ENCODE measurements around the gene FERD3L. TPM values are rescaled to one million over a fixed set of nuclear protein-coding genes. Genes with fewer than 3 reads are reported as not detected.

Gene FERD3L
- total and polyA plus RNA-seq, 8 donors: not detected

DNA sequence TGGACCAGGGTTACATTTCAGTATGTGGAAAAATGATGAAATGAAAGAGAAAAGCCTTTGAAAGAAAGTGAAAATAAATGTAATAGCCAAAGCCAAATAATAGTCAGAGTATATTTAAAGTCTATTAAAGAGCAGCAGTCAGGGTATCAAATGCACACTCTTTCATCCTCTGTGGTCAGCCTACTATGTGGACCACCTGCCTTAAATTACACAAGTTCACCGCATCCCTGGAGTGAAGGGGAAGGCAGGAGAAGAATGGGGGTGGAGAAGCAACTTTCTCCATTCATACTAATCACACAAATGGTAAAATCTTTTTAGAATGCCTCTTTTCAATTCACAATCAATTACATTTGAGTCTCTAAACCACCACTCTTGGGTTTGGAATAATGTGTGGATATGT, 43.7 kb downstream of the FERD3L start:
- TF ChIP-seq, protein P1, sequence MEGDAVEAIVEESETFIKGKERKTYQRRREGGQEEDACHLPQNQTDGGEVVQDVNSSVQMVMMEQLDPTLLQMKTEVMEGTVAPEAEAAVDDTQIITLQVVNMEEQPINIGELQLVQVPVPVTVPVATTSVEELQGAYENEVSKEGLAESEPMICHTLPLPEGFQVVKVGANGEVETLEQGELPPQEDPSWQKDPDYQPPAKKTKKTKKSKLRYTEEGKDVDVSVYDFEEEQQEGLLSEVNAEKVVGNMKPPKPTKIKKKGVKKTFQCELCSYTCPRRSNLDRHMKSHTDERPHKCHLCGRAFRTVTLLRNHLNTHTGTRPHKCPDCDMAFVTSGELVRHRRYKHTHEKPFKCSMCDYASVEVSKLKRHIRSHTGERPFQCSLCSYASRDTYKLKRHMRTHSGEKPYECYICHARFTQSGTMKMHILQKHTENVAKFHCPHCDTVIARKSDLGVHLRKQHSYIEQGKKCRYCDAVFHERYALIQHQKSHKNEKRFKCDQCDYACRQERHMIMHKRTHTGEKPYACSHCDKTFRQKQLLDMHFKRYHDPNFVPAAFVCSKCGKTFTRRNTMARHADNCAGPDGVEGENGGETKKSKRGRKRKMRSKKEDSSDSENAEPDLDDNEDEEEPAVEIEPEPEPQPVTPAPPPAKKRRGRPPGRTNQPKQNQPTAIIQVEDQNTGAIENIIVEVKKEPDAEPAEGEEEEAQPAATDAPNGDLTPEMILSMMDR (IDR thresholded peaks at IDR 0.05): no peak
- Histone ChIP-seq H3K4me3 (no peak overlapping the region), H3K27me3 (peaks cover 0 to 50% (median 10%) of the 10 kb centered on the region in 4 donors)

DNA sequence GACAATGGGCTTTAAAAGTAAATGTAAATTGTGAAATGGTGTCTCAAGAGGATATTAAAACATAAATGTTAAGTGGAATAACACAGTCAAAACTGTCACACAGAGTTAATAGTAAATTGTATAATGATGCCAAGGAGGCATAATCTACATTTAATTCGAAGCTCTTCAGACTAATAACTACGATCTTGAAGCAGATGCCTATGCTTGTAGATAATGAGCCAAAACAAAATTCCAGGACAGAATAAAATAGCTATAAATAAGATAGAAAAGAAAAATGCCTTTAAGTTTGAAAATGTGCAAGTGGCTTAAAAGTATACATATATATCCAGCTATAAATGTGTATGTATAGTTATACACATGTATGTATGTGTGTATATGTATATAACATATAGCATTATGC, 45.3 kb downstream of the FERD3L start:
- FAIRE-seq: no peak
- Histone ChIP-seq H3K4me3 (no peak overlapping the region), H3K36me3 (no peaks in the 10 kb centered on the region), H3K4me1 (no peaks in the 10 kb centered on the region), H3K27ac (no peak overlapping the region), H3K27me3 (peaks cover 0 to 37% (median 7%) of the 10 kb centered on the region in 4 donors), H3K9me3 (no peaks in the 10 kb centered on the region)
- ATAC-seq: no peak
- WGBS, 2 donors: 35 to 44% methylated on average over 2 of the region's 2 CpGs
- intact Hi-C loops (cut with DNase I): no loop called here
- DNase-seq: no peak
- TF ChIP-seq, protein P1 (IDR thresholded peaks at IDR 0.05): no peak

More for the DNA sequence above, 43.7 kb downstream of the FERD3L start:
- no peaks in the 10 kb centered on the region for H3K9me3 ChIP-seq
- DNase-seq (no peak), FAIRE-seq (no peak), ATAC-seq (no peak)
- intact Hi-C loops (cut with DNase I): no loop called here
- H3K4me1 ChIP-seq: no peaks in the 10 kb centered on the region
- no peak overlapping the region for H3K27ac ChIP-seq
- 47 to 70% methylated on average over 1 of the region's 1 CpG for WGBS, 2 donors
- no peaks in the 10 kb centered on the region for H3K36me3 ChIP-seq

DNA sequence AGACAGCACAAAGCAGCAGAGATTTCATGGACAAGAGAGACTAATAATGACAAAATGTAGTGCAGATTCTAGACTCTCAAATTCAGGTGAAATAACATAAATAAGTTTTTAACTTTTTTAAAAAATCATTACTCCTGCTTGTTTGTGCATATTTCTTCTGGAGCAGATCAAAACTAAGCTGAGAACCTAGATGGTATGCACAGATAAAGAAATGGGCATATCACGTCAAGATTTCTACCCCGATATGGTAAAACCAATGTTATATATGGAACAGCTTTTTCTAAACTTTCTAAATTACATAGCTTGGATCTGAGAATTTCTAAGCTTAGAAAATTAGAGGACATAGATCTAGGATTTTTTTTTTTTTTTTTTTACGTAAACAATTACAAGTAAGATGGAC, 46.0 kb downstream of the FERD3L start:
- Histone ChIP-seq H3K4me3 (no peak overlapping the region), H3K36me3 (no peaks in the 10 kb centered on the region), H3K27ac (no peak overlapping the region), H3K4me1 (no peaks in the 10 kb centered on the region), H3K9me3 (no peaks in the 10 kb centered on the region), H3K27me3 (peaks cover 0 to 30% (median 7%) of the 10 kb centered on the region in 4 donors)
- DNase-seq (no peak), FAIRE-seq (no peak), ATAC-seq (no peak)
- TF ChIP-seq, protein P1 (IDR thresholded peaks at IDR 0.05): no peak
- 61 to 76% methylated on average over 3 of the region's 3 CpGs for WGBS, 2 donors
- intact Hi-C loops (cut with DNase I): no loop called here

DNA sequence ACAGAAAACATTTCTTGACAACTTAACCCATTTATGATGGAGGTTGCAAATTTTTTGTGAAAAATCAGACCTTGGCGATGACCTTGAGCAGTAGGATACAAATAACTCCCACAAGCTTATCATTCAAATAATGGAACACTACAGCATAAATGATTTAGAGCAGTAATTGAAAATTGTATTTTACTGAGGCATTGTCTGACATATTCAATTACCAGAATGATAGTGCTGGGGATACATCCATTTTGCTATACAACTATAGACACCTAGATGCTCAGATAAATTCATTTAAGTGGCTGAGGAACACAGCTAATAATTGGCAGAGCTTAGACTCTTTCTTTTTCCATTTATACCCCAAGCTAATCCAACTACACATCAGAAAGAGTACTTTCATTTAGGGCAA, 46.7 kb downstream of the FERD3L start:
- FAIRE-seq: no peak
- no peak for ATAC-seq
- no peak overlapping the region for H3K27ac ChIP-seq
- 47 to 75% methylated on average over 1 of the region's 1 CpG for WGBS, 2 donors
- H3K4me1 ChIP-seq: no peaks in the 10 kb centered on the region
- no peak overlapping the region for H3K4me3 ChIP-seq
- TF ChIP-seq, protein P1 (IDR thresholded peaks at IDR 0.05): no peak
- H3K36me3 ChIP-seq: no peaks in the 10 kb centered on the region
- no peak for DNase-seq
- no peaks in the 10 kb centered on the region for H3K9me3 ChIP-seq
- H3K27me3 ChIP-seq: peaks cover 0 to 28% (median 7%) of the 10 kb centered on the region in 4 donors
- intact Hi-C loops (cut with DNase I): no loop called here

DNA sequence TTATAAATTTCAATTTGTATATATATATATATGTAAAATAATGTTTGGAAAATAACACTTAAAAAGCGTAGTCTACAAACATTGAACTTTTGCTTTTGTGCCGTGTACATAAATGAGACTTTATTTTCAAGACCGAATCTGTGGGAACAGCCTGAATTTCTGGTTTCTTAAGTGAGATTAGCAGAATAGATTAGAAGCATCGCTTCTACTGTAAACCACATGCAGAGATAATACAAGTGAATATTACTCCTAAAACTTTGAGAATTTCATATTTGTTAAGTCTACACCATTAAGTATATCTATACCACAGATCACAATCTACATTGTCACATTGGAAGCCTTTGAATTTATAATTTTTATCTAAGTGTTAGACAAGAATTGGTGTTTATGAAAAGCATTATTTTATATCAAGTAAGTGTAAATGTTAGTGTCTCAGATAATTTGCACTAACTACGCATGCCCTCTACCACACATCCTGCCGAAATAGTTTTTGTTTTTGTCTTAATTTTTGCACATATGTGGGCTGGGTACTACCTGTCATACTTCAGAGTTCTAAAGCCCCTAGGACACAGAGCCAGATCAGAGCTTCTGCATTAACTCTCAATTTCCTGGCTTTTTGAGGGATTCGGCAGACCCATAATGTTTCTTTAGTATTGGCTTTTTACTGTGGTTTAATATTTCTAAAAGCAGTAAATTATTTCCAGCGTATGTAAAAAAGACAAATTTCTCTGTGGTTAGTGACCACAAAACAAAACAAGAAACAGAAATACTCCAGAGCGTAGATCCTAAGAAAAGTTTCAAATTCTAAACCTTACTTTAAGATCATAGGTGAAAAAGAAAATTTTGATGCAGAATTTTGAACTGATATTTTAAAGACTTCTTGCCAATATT, 47.8 kb downstream of the FERD3L start:
- no peak for FAIRE-seq
- no peak overlapping the region for H3K4me3 ChIP-seq
- DNase-seq: no peak
- 68 to 82% methylated on average over 9 of the region's 9 CpGs for WGBS, 2 donors
- no peak for ATAC-seq
- no peaks in the 10 kb centered on the region for H3K4me1 ChIP-seq
- TF ChIP-seq, protein P1 (IDR thresholded peaks at IDR 0.05): no peak
- no peaks in the 10 kb centered on the region for H3K36me3 ChIP-seq
- no peaks in the 10 kb centered on the region for H3K9me3 ChIP-seq
- peaks cover 0 to 18% (median 3%) of the 10 kb centered on the region in 4 donors for H3K27me3 ChIP-seq
- intact Hi-C loops (cut with DNase I): no loop called here
- no peak overlapping the region for H3K27ac ChIP-seq

Data from pancreas (tissue), 10 donors.